Renal pelvis (tissue), 4 donors: ENCODE measurements around the gene DLX2. TPM values are rescaled to one million over a fixed set of nuclear protein-coding genes. Genes with fewer than 3 reads are reported as not detected.
A peak's percentile ranks its signal among the peaks of the same experiment; 100 is the strongest.

Source experiments
- DNase-seq: peaks from one replicate; pipeline ENCODE4 v3.0.0-alpha.2; 2013
- polyA plus RNA-seq, 3 donors: library from polyadenylated mRNA; unstranded; fragments of 120-200 nt; gene quantifications; one replicate each; pipeline ENCODE4 v1.2.1, GENCODE V29; 2013; ENCODE audit not compliant: insufficient read length in 3 of 3

The DLX2 gene
- polyA plus RNA-seq, 3 donors, result 0.12 to 0.14 TPM; not detected in 1

GRCh38 chr2:172094294-172095145, 8.2 kb downstream of the DLX2 start:
- no peak for DNase-seq

- no peak for DNase-seq
These were observed 9.0 kb downstream of the DLX2 start for GRCh38 chr2:172093416-172094293.

- no peak for DNase-seq
These were observed 9.8 kb downstream of the DLX2 start for GRCh38 chr2:172092716-172093415.

- no peak for DNase-seq
These were observed 10.7 kb downstream of the DLX2 start for GRCh38 chr2:172091761-172092566.

GRCh38 chr2:172091000-172091641, 11.6 kb downstream of the DLX2 start:
- no peak for DNase-seq

GRCh38 chr2:172090044-172090961, 12.4 kb downstream of the DLX2 start:
- DNase-seq, result no peak

- DNase-seq, result no peak
These were observed 13.1 kb downstream of the DLX2 start for GRCh38 chr2:172089633-172090032.

- no peak for DNase-seq
These were observed 13.6 kb downstream of the DLX2 start for GRCh38 chr2:172089005-172089504.

GRCh38 chr2:172088245-172089004, 14.3 kb downstream of the DLX2 start:
- no peak for DNase-seq

GRCh38 chr2:172087780-172088244, 14.9 kb downstream of the DLX2 start:
- DNase-seq, result no peak

- no peak for DNase-seq
These were observed 15.4 kb downstream of the DLX2 start for GRCh38 chr2:172087207-172087779.

GRCh38 chr2:172086241-172087206, 16.2 kb downstream of the DLX2 start:
- DNase-seq, result no peak

GRCh38 chr2:172085460-172086159, 17.1 kb downstream of the DLX2 start, which contains the start of gene DLX1:
TSS of gene DLX1 (plus strand) at chr2:172085507. CDS start at chr2:172085678, 171 bp downstream.
- no peak for DNase-seq

- DNase-seq, result peak; percentile 86
These were observed 17.8 kb downstream of the DLX2 start for GRCh38 chr2:172084645-172085459.

- no peak for DNase-seq
These were observed 18.4 kb downstream of the DLX2 start for GRCh38 chr2:172084395-172084644.
